ENCODE results near the gene COL20A1. TPM values are rescaled to one million over a fixed set of nuclear protein-coding genes. Genes with fewer than 3 reads are reported as not detected.

Gene COL20A1
- total RNA-seq, 1 experiment from 2014 or later, result 0.23 TPM

- DNase-seq (ENCODE audit: low read depth, low spot score) (no peak), ATAC-seq (no peak)
- intact Hi-C loops (cut with micrococcal nuclease; ENCODE audit: unreplicated experiment), result no loop called here
- no peaks in the 10 kb centered on the region for H3K36me3 ChIP-seq (ENCODE audit: control insufficient read depth, insufficient read depth, low read length)
- no peaks in the 10 kb centered on the region for H3K9me3 ChIP-seq (ENCODE audit: control insufficient read depth, insufficient read depth, low read depth, low read length)
- no peaks in the 10 kb centered on the region for H3K27me3 ChIP-seq (ENCODE audit: control insufficient read depth, insufficient read depth, low read length)
- ChIA-PET CTCF (interaction anchor here (0.5 to 2.2 kb wide), 2 partner anchors 24 to 29 kb away, joined by 5 to 8 read pairs; no protein-coding TSS in a partner anchor), POLR2A (no interaction called here)
- no peak overlapping the region for H3K4me3 ChIP-seq (ENCODE audit: low read depth in 2 of 2, low read length in 2 of 2)
- TF ChIP-seq TCF7L2 (IDR thresholded peaks at IDR 0.05; ENCODE audit: low read depth, low read length), result no peak
- TF ChIP-seq REST (IDR thresholded peaks at IDR 0.05; ENCODE audit: insufficient read depth in 1 of 2, low read depth in 2 of 2, low read length in 1 of 2), result no peak
- no peak for TF ChIP-seq CTCF (IDR thresholded peaks at IDR 0.05)
- no peak for TF ChIP-seq SIN3A (IDR thresholded peaks at IDR 0.05; ENCODE audit: borderline replicate concordance, insufficient read depth, low read depth, low read length)
- TF ChIP-seq POLR2AphosphoS5 (IDR thresholded peaks at IDR 0.05; ENCODE audit: low read depth, low read length), result no peak
- H3K4me1 ChIP-seq (ENCODE audit: control insufficient read depth, insufficient read depth, low read length), result peaks cover 25% of the 10 kb centered on the region
- BruUV-seq (replicated peaks), result no TSS peak
- no peak overlapping the region for H3K27ac ChIP-seq (ENCODE audit: low read length)
- in situ Hi-C loops (cut with HindIII; ENCODE audit: low pct_unique_long_range_greater_than_20kb, low sequenced_read_pairs), result no loop called here
These were observed 45.2 kb upstream of the COL20A1 start for GRCh38 chr20:63247671-63248228.

GRCh38 chr20:63248835-63249591 is 44.0 kb upstream of the COL20A1 start:
- Histone ChIP-seq H3K9me3 (ENCODE audit: control insufficient read depth, insufficient read depth, low read depth, low read length) (no peaks in the 10 kb centered on the region), H3K27me3 (ENCODE audit: control insufficient read depth, insufficient read depth, low read length) (no peaks in the 10 kb centered on the region), H3K36me3 (ENCODE audit: control insufficient read depth, insufficient read depth, low read length) (no peaks in the 10 kb centered on the region), H3K4me3 (ENCODE audit: low read depth in 2 of 2, low read length in 2 of 2) (no peak overlapping the region), H3K4me1 (ENCODE audit: control insufficient read depth, insufficient read depth, low read length) (peaks cover 25% of the 10 kb centered on the region), H3K27ac (ENCODE audit: low read length) (peak overlapping the region; percentile 66)
- ATAC-seq, result peak; percentile 68
- in situ Hi-C loops (cut with HindIII; ENCODE audit: low pct_unique_long_range_greater_than_20kb, low sequenced_read_pairs) (no loop called here), intact Hi-C loops (cut with micrococcal nuclease; ENCODE audit: unreplicated experiment) (no loop called here)
- BruUV-seq (replicated peaks), result no TSS peak
- ChIA-PET CTCF (interaction anchor here (0.7 to 2.2 kb wide), 2 partner anchors 25 to 175 kb away, joined by 3 to 8 read pairs; no protein-coding TSS in a partner anchor), POLR2A (no interaction called here)
- no peak for TF ChIP-seq REST (IDR thresholded peaks at IDR 0.05; ENCODE audit: insufficient read depth in 1 of 2, low read depth in 2 of 2, low read length in 1 of 2)
- TF ChIP-seq CTCF (IDR thresholded peaks at IDR 0.05), result no peak
- no peak for TF ChIP-seq TCF7L2 (IDR thresholded peaks at IDR 0.05; ENCODE audit: low read depth, low read length)
- TF ChIP-seq POLR2AphosphoS5 (IDR thresholded peaks at IDR 0.05; ENCODE audit: low read depth, low read length), result no peak
- no peak for TF ChIP-seq SIN3A (IDR thresholded peaks at IDR 0.05; ENCODE audit: borderline replicate concordance, insufficient read depth, low read depth, low read length)
- DNase-seq (ENCODE audit: low read depth, low spot score), result no peak
